Hematopoietic multipotent progenitor cell treated with erythropoietin and hydrocortisone succinate and interleukin-3 and kit ligand, for 17 days (in vitro differentiated cells): ENCODE results near the gene MAST4.
"Not testable (repeated sequence)": the region's sequence is repeated elsewhere in the genome, so short reads cannot be mapped to it uniquely, and the experiment has no call there.

Source experiments
- DNase-seq: peaks from one replicate; pipeline ENCODE4 v3.0.0-alpha.2; 2015; ENCODE audit warnings: low spot score

MAST4 gene

DNA sequence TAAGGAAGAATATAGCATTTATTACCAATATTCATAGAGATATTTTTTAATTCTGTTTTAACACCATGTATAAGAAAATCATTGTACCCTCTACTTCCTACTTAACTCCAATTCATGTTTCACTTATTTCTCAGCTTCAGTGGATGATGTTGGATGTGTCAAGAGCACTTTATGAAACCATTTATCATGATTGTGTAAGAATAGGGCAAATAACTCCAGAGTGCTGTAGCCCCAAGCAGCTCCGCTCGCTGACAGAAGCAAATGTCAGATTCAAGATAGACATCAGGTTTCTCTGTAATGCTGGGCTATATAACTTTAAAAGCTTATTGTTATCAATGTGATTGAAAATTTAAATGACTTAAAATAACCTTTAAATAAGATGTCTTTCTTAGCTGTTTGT is 50.4 kb downstream of the MAST4 start:
- no peak for DNase-seq

DNA sequence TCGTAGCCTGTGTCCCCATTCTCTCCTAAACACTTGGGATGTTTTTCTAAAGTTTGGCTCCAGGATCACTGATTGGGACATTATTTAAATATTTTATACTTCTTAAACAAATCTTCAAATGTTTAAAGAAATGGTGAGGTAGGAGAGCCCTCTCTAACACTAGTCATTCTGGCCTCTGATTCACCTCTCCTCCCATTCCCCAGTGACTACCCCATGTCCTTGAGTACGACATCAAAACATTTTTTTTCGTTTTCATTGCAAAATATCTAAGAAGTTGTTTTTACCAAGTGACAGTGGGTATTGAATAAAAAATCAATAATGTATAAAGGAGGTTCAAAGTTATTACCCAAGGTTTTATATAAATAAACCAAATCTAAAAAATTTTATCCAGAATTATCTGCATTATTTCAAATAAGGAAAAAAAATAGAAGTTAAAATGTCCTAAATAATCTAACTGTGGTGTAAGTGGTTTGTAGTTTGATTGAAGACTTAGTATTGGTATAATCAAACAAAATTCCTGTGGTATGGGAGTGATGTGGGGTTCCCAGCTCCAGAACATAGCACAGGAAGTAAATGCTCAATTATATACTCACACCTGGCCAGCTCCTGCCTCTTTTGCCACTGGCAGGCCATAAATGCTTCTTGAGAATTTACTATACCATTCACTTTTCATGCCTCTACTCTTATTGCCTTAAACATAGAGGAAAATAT is 51.1 kb downstream of the MAST4 start:
- no peak for DNase-seq

DNA sequence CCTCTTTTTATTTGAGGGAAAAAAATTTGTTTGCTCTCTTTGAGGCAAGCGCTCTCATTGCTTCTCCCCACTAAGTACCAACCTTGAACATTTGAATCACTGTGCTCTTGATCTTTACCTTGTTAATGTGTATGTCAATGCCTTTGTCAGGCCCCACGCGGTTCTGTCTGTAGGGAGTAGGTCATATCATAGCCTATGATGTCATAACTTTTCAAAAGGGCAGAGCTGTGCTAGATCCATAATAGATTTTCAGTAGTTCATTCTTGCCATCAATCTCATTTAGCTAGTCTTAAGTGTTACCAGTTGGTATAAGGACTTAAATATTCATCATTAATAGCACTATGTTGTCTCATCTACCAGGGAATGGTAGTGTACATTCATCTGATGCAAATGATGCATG is 56.6 kb downstream of the MAST4 start:
- no peak for DNase-seq

DNA sequence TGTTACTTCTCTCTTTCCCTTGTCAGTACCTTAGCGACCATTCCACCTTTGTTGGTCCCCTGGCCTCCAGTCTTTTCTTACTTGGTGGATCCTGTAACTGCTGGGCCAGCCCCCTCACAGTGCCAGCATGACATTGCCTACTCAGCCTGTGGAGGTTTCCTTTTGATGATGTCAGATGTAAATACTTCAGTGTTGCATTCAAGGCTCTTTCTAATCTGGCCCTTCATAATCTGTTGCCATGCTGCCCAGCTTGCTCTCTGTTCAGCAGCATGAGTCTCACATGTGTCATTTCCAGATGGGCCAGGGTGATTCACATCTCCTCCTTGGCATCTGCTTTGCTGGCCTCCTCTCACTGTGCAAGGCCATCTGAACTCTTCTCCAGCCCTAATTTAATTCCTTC is 57.1 kb downstream of the MAST4 start:
- no peak for DNase-seq

DNA sequence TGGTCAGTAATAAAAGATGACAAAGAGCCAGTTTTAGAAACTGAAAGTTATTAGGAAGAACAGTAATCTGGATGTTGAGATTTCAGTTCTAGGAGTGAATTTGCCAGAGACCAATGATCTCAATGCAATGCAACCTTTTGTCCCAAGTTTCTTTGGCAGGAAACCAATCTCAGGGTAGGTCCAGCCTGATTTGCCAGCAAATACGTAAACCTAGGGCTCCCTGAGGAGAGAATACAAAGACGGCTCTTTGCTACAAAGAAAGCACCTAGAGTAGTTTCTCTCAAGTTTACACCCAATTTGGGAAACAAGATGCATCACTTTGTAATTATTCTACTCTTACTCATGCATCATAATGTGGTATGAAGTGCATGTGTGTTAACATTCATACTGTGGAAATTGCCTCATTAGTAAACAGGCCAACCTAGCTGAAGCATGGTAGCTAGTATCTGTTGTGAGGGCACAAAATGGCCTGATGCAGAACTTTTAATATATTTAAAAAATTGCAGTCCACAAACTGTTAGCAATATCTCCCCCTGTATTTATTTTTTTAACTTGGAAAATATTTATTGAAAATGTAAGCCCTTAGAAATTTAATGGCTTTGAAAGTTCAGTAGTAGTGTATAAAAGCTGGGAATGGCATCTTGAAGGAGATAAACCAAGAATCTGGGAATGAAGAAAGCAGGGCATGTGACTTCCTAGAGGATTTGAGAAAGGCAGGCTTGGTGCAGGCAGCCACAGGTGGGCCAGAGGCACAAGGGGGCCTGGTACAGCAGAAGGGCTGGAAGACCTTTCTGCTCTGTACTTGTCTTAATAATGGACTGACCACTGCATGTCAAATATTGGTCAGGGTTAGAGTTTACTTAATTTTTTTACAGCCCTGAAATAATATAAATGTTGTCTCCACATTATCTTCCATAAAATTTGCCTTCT is 59.5 kb downstream of the MAST4 start:
- DNase-seq = no peak

DNA sequence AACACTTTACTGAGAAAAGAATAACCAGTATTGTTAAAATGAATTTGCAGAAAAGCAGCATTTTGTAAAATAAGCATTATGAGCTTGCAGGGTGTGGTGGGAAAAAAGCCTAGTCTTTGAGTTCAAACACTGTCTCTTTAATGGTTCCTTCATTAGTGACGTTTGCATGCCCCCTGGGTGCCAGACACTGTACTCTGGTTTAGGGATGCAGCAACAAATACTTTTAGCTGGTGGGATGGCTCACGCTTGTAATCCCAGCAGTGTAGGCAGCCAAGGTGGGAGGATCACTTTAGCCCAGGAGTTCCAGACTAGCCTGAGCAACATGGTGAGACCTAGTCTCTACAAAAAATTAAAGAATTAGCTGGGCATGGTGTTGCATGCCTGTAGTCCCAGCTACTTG is 62.3 kb downstream of the MAST4 start:
- DNase-seq = no peak

DNA sequence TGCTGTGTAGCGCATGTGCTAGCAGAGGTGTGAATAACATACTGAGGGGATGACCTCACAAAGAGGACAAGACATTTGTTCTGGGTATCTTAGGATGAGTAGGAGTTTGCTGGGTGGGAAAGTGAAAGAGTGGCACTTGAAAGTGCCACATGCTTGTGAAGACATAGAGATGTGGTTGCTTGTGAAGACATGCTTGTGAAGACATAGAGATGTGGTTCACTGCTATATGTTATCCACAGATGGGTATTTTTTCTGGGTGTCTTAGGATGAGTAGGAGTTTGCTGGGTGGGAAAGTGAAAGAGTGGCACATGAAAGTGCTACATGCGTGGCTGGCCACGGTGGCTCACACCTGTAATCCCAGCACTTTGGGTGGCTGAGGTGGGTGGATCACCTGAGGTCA is 63.6 kb downstream of the MAST4 start:
- DNase-seq = no peak

DNA sequence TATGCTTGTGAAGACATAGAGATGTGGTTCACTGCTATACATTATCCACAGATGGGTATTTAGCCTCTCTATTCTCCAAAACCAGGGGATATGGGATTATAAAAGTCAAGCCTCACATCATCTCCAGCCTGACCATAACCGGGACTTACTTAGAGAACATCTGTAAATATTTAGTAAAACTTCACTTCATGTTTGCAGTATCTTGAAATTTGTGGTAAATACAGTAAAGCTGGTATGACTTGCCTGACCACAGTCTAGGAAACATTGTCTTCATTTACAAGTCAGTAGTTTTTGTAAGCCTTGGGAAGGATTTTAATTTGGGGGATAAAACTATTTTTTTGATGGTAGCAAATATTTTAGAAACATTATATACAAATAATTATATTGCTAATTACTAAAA is 64.2 kb downstream of the MAST4 start:
- no peak for DNase-seq

DNA sequence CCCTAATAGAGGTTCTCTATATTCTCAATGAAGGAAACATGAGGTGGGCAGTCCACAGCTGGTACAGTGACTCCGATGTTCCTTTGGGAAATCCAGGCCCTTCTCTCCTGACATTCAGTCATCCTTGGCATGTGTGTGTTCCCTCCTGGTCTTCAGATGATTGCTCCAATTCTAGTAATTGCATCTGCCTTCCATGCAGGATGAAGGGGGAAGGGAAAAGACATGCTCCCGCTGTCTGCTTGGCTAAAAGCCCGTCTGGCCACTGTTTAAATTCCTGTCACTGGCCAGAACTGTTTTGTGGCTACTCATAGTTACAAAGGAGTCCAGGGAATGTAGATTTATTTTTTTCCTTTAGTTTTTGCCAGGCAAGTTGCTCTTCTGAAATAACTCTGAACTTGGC is 65.0 kb downstream of the MAST4 start:
- DNase-seq = no peak

DNA sequence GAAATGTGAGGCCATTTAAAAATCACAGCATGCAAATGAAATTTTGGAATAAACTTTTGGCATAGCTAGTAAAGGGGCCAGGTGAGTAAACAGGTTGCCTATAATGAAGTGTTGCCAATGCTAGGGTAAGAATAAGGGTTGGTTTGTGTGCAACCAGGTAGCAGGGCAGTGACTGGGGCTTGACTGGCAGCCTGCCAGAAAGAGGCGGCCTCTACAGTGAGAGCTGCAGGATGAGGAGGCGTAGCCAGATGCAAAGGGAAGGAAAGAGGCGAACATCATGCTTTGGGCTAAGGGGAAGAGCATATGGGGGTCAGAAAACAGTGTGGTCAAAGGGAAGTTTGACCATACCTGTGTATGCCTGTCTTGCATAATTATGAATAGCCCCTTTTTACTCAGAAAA is 70.6 kb downstream of the MAST4 start:
- no peak for DNase-seq

DNA sequence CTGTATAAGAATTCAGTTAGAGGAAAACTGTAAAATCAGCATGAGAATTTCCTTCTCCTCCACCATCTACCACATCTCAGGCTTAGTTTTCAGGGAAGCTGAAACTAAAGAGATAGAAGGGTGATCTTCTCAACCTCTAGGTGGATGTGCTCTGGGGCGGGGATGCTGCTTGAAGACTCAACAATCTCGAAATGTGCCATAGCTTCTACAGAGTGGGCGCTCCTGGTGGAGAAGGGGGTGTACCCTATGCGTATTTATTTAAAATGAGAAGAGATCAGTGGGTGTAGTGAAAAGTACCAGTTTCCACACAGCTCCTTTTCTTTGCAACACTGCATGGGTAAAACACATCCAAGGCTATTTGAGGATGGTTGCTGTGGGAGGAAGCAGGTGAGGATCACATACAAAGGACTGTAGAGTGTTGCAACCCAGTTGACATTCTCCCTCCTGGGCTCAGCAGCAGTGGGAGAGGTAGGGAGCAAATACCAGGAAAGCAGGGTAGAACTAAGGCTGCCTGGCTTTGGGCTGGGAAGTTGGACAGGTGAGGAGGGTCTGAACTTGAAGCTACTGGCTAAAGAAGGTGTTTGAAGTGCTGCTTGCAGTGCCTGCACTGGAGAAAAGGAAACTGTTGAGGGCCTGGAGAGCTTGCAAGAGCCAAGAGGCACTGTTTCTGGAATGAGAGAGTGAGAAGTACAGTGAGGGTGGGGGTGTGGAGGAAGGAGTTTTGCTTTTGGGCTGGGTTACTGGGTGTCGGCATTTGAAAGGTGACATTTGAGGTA is 73.1 kb downstream of the MAST4 start:
- no peak for DNase-seq

DNA sequence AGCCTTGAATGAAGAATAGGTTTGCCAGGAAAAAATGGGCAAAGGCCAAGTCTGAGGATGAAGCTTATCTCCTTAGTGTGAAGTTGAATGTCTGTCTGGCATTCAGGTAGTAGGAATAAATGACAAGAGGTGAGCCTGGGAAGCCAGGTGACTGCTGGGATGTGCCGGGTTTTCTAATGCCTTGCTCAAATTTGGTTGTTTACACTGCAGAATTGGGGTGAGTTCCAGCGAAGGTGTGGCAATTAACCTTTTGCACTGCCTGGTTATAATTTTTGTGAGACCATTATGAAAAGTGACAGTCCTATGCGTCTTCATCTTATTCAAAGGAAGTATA is 73.6 kb downstream of the MAST4 start:
- no peak for DNase-seq

DNA sequence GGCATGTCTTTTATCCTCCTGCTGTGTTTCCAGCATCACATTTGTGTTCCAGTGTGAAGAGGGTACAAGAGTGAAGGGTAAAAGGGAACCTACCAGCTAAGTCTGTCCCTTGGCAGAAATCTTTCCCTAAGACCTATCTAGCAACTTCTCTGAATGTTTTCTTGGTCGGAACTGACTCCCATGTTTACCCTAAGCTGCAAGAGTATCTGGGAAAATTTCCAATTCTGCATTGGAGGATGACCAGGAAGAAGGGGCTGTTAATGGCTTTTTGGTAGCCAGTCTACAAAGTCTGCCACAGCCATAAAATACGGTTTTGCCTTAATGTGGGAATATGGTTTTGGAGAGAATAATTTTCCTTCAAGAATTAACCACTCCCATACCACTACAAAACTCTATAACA is 75.1 kb downstream of the MAST4 start:
- no peak for DNase-seq

DNA sequence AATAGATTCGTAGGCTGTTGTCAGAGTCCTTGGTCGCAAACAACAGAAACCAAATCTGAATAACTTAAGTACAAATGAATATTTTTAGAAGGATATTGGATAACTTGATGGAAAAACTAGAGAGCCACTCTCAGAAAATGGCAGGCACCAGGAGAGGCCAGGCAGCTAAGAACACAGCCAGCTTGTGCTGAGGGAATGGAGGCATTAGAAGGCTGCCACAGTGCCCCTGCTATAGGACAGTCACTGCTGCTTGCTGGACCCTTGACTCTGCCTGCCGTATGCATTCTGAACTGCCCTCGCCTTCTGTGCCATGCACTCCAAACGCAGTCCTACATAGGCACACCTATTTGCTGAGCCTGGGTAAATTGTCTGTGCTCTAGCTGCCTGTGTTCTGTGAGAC is 78.6 kb downstream of the MAST4 start:
- no peak for DNase-seq

DNA sequence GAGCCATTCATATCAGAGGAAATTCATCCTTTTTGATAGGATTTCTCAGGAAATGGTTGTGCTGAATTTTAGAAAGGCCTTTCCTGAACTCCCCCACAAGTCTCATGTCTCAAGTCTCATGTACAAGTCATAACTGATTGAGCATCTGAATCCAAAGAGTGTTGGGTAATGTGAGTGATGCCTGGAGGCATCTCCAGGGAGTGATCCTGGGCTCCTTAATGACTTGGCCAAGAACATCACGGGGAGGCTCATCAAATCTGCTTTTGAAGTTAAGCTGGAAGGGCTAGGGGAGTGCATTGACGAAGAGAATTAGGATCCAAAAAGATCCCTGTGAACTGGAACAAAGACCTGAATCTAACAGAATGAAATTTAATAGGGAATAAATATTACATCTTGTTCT is 79.2 kb downstream of the MAST4 start:
- no peak for DNase-seq

DNA sequence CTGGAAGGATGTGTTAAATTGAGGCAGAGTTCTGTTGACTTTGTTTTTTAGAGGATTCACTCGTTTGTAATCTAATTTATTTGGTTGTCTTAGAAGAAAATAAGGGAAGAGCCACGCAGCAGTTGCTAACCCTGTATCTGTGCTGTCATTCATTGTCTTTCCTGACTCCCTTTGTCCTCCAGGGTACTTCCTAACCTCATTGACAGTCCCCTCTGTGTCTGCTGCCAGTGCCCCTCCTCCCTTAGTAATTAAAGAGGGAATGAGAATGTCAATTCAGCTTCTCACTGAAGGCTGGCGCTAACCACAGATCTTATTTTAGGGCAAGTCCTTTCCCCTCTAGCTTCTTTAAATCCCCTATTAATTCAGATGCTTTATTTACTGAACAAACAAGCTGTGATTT is 84.0 kb downstream of the MAST4 start:
- no peak for DNase-seq

DNA sequence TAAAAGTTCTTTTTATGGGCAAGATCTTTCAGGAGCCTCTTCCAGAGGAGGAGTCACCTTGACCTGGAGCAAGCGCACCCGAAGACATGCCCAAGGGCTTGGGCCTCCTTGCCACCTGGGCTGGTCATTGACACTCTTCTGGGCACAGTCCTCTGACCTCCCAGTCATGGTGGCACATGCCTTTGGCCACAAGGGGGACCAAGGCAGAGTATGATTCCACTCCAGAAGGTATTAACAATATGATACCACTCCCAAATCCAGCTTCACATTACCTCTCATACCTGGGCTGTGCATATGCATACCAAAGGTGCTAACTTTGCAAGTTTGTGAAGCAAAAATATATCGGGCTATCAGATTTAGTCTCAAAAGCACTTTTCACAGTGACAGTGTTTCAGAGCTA is 84.6 kb downstream of the MAST4 start:
- no peak for DNase-seq

DNA sequence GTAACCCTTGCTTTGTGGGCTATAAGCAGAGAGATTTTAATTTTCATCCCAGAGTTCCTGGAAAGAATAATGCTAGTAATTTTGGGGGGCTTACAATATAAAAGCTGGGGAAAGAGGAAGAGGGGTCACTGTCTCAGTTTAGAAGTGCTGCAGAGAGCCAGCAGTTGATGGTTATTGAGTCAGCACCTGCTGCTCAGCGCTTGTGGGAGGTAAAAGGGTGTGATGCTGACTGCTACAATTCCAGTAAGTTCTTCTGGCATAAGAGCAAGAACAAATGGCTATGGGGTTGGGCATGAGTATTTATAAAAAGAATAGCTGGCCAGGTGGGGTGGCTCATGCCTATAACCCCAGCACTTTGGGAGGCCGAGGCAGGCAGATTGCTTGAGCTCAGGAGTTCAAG is 88.5 kb downstream of the MAST4 start:
- no peak for DNase-seq

DNA sequence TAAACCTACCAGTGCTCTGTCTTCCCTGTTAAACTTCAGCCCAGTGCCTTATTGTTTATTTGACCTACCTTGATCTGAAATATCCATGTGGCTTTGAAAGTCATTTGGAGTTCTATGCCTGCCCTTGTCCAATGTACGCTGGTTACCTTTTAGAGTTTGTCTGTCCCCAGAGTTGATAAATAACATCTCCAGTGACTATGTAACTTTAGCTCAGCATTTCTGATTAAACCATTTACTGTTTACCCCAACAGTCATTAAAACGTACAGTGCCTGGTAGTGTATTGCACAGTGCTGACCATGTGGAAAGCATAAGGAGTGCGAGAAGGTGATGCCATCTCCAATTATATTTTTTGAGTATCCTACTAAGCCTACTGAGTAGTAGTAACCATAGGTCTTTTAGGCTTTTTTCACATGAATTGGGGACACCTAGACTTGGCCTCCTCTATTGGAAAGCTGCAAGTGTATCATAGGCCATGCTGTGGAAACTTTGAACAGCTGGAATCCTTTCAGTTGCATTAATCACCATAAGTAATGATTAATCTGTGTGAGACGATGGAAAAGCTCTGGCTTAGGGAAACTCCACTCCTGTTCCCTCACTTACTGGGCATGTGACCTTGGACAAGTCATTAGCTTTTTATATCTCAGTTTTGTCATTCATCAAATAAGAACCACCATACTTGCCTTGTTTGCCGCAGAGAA is 93.5 kb downstream of the MAST4 start:
- no peak for DNase-seq

DNA sequence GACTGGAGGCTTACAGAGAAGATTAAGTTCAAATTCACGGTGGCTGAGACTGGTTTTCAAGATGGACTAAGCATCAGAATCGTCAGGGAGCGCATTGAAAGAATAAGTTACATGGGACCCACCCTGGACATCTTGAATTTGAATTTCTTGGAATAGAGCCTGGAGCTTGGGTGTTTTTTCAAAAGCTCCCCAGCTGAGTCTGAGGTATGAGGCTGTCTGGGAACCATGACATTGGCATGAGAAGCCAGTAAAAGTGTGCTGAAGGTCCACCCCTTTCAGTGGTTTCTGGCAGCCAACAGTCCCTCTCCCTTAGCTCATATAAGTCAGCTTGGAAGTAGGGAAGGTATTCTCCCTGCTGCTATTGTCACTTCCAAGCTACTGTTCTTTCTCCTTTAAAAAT is 97.8 kb downstream of the MAST4 start:
- no peak for DNase-seq

DNA sequence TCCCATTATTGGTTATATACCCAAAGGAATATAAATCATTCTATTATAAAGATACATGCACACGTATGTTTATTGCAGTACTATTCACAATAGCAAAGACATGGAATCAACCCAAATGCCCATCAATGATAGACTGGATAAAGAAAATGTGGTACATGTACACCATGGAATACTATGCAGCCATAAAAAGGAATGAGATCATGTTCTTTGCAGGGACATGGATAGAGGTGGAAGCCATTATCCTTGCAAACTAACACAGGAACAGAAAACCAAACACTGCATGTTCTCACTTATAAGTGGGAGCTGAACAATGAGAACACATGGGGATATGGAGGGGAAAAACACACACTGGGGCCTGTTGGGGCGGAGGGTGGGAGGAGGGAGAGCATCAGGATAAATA is 99.6 kb downstream of the MAST4 start:
- not testable (repeated sequence) for DNase-seq

DNA sequence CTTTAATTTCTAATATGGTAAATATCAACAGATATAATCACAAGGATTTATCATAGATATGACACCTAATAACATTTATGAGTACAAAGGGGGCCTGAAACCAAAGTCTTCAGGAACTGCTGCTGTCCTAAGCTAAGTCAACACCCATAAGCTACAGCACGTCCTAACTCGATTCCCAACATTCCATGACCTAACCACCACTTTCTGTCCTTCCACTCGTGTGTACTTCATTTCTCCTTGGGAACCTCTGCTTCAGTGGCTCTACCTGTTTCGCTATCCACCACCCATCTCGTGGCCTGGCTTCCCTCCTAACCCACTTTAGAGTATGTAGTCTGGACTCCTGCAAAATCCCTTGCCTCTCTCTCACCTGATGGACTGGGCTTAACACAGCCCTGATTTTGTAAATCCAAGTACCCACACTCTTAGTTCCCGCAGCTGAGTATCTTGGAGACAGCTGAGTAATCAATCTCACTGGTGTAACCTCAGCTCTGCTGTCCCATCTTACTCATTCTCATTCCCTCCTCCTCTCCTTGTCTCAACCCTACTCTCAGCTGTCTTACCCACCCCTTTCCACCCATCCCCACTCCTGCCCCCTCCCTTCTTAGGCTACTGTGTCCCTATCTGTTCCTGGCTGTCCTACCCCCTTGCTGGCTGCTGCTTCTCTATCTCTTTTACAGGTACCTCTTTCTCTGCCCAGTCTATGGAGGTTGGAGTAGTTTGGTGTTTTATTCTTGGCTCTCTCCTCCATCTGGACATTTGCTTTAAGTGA is 101.8 kb downstream of the MAST4 start:
- no peak for DNase-seq
